Measurements from ENCODE around the gene NDUFAF3.

The NDUFAF3 gene

DNA sequence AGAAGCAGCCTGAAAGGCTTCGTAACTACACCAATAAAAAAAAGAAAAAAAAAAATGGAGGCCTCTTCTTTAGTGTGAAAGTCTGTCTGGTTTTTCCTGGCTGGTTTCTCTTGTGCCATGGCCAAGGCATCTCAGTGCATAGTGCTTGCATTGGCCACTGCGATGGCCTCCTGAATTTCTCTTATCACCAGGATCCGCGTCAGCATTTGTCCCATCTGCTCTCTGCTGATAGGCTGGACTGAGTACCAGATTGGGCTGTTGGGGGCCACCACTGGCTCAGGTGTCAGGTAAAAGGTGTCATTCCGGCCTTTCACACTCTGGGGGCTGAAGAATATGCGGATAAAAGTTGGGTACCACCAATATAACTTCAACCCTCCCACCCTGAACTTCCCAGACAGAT is 8.4 kb downstream of the NDUFAF3 start:
- Histone ChIP-seq H3K4me3 (no peak overlapping the region), H3K27ac (no peak overlapping the region)
- no peak for DNase-seq (ENCODE audit: low spot score)
- TF ChIP-seq, protein P1, sequence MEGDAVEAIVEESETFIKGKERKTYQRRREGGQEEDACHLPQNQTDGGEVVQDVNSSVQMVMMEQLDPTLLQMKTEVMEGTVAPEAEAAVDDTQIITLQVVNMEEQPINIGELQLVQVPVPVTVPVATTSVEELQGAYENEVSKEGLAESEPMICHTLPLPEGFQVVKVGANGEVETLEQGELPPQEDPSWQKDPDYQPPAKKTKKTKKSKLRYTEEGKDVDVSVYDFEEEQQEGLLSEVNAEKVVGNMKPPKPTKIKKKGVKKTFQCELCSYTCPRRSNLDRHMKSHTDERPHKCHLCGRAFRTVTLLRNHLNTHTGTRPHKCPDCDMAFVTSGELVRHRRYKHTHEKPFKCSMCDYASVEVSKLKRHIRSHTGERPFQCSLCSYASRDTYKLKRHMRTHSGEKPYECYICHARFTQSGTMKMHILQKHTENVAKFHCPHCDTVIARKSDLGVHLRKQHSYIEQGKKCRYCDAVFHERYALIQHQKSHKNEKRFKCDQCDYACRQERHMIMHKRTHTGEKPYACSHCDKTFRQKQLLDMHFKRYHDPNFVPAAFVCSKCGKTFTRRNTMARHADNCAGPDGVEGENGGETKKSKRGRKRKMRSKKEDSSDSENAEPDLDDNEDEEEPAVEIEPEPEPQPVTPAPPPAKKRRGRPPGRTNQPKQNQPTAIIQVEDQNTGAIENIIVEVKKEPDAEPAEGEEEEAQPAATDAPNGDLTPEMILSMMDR (IDR thresholded peaks at IDR 0.05), result no peak

DNA sequence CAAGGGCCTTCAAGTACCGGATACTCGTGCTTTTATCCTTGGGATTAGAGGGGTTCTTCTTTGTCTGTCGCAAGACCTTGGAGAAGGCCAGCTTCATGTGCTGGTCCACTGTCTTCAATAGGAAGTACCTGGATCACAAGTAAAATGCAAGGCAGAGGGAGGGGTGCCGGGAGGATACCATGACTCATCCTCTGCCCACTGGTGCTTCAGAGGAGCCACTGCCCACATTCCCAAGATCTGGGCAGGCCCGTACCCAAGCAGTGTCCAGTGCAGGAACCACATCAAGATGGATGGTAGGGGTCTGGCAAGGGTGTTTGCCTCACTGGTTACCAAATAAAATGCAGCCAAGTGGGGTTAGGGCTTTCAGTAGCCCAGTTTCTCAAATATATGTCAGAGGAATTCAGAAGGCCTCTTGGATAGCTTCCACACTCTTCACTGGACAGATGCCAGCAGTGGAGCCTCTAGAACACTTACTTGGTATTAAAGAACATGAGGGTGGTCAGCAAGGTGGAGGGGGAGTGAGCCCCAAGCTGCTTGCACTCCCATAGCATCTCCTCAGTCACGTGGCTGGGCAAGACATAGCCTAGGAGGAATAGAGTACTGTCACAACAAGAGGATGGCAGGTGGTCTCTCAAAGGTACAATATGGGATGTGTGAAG is 10.9 kb downstream of the NDUFAF3 start:
- TF ChIP-seq, protein P1 (IDR thresholded peaks at IDR 0.05), result no peak
- no peak overlapping the region for H3K4me3 ChIP-seq
- H3K27ac ChIP-seq, result no peak overlapping the region
- no peak for DNase-seq (ENCODE audit: low spot score)

DNA sequence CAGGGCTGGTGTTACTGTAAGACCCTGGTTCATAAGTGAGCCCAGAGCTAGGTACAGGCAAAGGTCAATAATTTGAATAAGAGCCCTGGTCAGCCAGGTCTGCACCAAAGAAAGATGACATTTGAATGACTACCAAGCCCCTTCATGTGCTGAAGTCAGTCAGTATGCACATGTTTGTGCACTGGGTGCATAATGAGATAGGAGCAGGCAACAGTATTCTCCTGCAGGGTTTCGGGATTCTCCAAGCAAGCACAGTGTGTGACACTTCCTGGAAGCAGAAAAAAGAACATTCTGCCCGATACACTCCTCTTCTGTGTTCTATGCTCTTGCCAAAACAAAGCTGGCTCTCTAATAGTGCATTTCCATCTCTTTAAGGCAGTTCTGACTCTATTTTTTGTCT is 12.7 kb downstream of the NDUFAF3 start:
- TF ChIP-seq, protein P1 (IDR thresholded peaks at IDR 0.05), result no peak
- DNase-seq (ENCODE audit: low spot score), result no peak
- Histone ChIP-seq H3K27ac (peak overlapping the region in 1 of 2 donors; percentile 32), H3K4me3 (no peak overlapping the region)

DNA sequence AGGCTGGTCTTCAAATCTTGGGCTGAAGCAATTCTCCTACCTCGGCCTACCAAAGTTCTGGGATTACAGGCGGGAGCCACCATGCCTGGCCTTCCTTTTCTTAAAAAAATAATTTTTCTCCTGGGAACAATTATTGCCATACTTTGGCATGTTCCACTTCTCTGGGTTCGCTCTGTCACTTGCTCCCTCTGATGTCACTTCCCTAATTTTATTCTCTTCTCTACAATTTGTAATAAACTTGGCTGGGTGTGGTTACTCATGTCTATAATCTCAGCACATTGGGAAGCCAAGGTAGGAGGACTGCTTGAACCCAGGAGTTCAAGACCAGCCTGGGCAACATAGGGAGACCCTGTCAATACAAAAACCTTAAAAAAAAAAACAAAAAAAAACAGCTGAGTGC is 13.4 kb downstream of the NDUFAF3 start:
- no peak for DNase-seq (ENCODE audit: low spot score)
- Histone ChIP-seq H3K27ac (peak overlapping the region in 1 of 2 donors; percentile 32), H3K4me3 (no peak overlapping the region)
- TF ChIP-seq, protein P1 (IDR thresholded peaks at IDR 0.05), result no peak

DNA sequence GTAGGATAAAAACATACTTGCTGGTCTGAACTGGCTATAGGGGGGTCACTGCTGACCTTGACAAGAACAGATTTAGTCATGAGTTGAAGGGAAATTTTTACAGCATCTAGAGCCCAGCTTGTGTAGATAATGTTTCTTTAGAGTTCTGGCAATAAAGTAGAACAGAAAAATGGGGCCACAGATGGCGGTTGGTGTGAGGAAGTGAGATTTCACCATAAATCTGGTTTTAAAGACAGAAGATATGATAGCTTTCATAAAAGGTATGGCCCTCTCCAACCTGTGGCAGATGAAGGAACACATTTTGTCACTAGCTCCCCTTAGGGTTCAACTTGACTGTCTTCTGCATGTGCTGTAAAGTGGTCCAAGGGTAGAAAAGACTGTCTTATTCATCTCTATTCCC is 31.6 kb downstream of the NDUFAF3 start:
- Histone ChIP-seq H3K4me3 (no peak overlapping the region), H3K27ac (no peak overlapping the region)
- TF ChIP-seq, protein P1 (IDR thresholded peaks at IDR 0.05), result no peak
- DNase-seq (ENCODE audit: low spot score), result no peak

DNA sequence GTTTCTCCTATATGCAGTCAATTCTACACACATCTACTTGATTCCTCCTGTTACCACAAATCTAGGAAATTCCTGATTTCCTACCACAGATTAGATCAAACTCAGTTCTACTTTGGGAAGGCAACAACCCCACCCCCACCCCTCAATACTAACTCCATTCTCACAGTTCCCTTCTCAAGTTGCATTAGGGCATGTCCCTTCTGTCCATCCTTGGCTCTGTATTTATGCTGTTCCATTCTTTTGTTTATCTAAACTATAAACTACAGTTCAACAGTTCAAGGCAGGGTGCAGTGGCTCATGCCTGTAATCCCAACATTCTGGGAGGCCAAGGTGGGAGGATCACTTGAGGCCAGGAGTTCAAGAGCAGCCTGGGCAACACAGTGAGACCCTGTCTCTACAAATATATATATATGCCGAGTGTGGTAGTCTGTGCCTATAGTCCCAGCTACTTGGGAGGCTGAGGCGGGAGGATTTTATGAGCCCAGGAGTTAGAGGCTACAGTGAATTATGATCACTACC is 32.5 kb downstream of the NDUFAF3 start:
- no peak overlapping the region for H3K4me3 ChIP-seq
- H3K27ac ChIP-seq, result no peak overlapping the region
- TF ChIP-seq, protein P1 (IDR thresholded peaks at IDR 0.05), result no peak
- no peak for DNase-seq (ENCODE audit: low spot score)

DNA sequence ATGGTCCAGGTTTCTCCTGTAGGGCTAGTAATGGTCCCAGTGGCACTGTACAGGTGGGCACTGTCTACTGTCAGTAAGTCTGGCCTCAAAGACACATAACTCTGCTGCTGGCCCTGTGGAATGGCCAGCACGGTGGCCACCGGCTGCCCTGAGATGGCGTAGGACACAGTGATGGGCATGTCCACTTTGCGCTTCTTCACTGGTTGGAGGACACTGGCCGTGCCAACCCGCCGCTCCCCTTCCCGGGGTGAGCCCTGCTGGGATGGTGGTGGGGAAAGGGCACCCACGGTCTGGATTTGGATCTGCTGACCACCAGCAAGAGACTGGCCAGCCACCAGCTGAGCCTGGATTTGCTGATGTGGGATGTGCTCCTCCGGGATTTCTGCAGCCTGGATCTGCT is 35.3 kb downstream of the NDUFAF3 start:
- no peak overlapping the region for H3K27ac ChIP-seq
- DNase-seq (ENCODE audit: low spot score), result no peak
- H3K4me3 ChIP-seq, result no peak overlapping the region
- TF ChIP-seq, protein P1 (IDR thresholded peaks at IDR 0.05), result no peak
